GM06990 (cell line): ENCODE measurements around the gene MOB1B.
"Not testable (repeated sequence)": the region's sequence is repeated elsewhere in the genome, so short reads cannot be mapped to it uniquely, and the experiment has no call there.

ENCODE experiments used
- DNase-seq: peaks from one replicate; pipeline ENCODE4 v3.0.0-alpha.2; 2011; ENCODE audit not compliant: insufficient read length; ENCODE audit errors: extremely low read depth
- H3K27me3 ChIP-seq: replicated peaks from 2 replicates; pipeline ENCODE4 v1.6.0; 2011; ENCODE audit warnings: low read length; ENCODE audit not compliant: control insufficient read depth, insufficient read depth
- H3K36me3 ChIP-seq: 2 replicates; pipeline ENCODE4 v1.5.1; 2011; ENCODE audit warnings: low read length; ENCODE audit not compliant: control insufficient read depth, insufficient read depth
- H3K4me3 ChIP-seq: replicated peaks from 2 replicates; pipeline ENCODE4 v1.5.1; 2011; ENCODE audit warnings: low read depth, mild to moderate bottlenecking, control low read depth, low read length
- TF ChIP-seq, protein P1 (sequence below): IDR thresholded peaks from 2 replicates; pipeline ENCODE4 v1.5.1; 2011; ENCODE audit warnings: low read length, control low read depth, mild to moderate bottlenecking, inconsistent platforms; ENCODE audit not compliant: insufficient read depth, poor library complexity, severe bottlenecking

The MOB1B gene

DNA sequence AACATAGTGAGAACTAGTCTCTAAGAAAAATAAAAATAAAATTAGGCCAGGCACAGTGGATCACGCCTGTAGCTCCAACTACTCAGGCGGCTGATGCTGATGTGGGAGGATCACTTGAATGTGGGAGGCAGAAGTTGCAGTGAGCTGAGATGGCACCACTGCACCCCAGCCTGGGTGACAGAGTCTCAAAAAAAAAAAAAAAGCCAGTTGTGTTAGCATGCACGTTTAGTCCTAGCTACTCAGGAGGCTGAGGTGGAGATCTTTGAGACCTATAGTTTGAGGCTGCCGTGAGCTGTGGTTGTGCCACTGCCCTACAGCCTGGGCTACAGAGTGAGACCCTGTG lies 93.8 kb downstream of the MOB1B start:
- Histone ChIP-seq H3K36me3 (no peaks in the 10 kb centered on the region), H3K4me3 (peak overlapping the region; percentile 72), H3K27me3 (no peaks in the 10 kb centered on the region)
- TF ChIP-seq, protein P1, sequence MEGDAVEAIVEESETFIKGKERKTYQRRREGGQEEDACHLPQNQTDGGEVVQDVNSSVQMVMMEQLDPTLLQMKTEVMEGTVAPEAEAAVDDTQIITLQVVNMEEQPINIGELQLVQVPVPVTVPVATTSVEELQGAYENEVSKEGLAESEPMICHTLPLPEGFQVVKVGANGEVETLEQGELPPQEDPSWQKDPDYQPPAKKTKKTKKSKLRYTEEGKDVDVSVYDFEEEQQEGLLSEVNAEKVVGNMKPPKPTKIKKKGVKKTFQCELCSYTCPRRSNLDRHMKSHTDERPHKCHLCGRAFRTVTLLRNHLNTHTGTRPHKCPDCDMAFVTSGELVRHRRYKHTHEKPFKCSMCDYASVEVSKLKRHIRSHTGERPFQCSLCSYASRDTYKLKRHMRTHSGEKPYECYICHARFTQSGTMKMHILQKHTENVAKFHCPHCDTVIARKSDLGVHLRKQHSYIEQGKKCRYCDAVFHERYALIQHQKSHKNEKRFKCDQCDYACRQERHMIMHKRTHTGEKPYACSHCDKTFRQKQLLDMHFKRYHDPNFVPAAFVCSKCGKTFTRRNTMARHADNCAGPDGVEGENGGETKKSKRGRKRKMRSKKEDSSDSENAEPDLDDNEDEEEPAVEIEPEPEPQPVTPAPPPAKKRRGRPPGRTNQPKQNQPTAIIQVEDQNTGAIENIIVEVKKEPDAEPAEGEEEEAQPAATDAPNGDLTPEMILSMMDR, result no peak
- no peak for DNase-seq

DNA sequence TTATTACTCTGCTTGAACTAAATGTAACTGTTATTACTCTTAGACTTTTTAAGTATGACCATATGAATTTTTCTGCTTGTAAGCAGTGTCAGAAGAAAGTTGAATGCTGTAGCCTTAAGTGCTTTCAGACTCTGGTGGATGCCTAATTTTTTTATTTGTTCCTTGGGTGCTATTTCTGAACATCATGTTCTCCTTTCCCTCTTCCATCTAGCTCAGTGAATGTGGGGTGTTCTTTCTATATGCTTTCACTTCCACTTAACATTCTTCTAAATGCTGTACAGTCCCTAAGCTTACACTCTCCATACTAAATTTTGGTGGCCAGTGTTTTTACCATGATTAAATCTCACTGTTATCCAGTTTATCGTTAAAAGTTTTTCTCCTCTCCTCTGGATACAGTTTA lies 94.9 kb downstream of the MOB1B start:
- H3K27me3 ChIP-seq, result no peaks in the 10 kb centered on the region
- H3K36me3 ChIP-seq, result no peaks in the 10 kb centered on the region
- no peak for DNase-seq
- TF ChIP-seq, protein P1, result no peak
- H3K4me3 ChIP-seq, result no peak overlapping the region

DNA sequence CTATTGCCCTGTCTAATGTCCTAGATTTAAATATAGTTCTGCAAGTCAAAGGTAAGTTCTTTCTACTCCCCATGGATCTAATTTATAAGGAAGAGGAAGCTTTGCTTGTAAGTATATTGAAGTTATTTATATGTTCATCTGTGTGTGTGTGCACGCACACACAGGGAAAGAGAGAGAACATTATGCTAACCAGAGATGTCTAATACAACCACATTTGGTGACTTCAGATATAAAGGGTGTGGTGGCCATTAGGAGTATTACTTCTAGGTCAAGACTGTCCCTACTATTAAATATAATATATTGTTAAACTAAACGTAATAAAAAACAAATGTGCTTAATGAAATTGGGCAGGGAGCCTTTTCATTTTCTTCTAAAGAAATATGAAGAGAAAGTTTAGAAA lies 95.4 kb downstream of the MOB1B start:
- Histone ChIP-seq H3K27me3 (no peaks in the 10 kb centered on the region), H3K4me3 (no peak overlapping the region), H3K36me3 (no peaks in the 10 kb centered on the region)
- no peak for DNase-seq
- TF ChIP-seq, protein P1, result no peak

DNA sequence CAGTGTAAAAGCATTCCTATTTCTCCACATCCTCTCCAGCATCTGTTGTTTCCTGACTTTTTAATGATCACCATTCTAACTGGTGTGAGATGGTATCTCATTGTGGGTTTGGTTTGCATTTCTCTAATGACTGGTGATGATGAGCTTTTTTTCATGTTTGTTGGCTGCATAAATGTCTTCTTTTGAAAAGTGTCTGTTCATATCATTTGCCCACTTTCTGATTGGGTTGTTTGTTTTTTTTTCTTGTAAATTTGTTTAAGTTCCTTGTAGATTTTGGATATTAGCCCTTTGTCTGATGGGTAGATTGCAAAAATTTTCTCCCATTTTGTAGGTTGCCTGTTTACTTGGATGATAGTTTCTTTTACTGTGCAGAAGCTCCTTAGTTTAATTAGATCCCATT lies 97.5 kb downstream of the MOB1B start:
- not testable (repeated sequence) for DNase-seq, H3K27me3 ChIP-seq, H3K36me3 ChIP-seq, H3K4me3 ChIP-seq

DNA sequence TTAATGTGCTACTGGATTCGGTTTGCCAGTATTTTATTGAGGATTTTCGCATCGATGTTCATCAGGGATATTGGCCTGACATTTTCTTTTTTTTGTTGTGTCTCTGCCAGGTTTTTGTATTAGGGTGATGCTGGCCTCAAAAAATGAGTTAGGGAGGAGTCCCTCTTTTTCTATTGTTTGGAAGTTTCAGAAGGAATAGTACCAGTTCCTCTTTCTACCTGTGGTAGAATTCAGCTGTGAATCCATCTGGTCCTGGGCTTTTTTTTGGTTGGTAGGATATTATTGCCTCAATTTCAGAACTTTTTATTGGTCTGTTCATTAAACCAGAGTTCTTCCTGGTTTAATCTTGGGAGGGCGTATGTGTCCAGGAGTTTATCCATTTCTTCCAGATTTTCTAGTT lies 99.2 kb downstream of the MOB1B start:
- DNase-seq, H3K27me3 ChIP-seq, H3K36me3 ChIP-seq, H3K4me3 ChIP-seq: not testable (repeated sequence)

DNA sequence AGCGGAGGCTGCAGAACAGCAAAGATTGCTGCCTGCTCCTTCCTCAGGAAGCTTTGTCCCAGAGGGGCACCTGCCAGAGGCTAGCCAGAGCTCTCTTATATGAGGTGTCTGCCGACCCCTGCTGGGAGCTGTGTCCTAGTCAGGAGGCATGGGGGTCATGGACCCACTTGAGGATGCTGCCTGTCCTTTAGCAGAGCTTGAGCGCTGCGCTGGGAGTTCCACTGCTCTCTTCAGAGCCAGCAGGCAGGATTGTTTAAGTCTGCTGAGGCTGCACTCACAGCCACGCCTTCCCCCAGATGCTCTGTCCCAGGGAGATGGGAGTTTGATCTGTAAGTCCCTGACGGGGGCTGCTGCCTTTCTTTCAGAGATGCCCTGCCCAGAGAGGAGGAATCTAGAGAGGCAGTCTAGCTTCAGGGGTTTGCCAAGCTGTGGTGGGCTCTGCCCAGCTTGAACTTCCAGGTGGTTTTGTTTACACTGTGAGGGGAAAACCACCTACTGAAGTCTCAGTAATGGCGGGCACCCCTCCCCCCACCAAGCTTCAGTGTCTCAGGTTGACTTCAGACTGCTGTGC lies 102.2 kb downstream of the MOB1B start:
- Histone ChIP-seq H3K27me3 (no peaks in the 10 kb centered on the region), H3K4me3 (0 out of 2 replicates have a peak overlapping the region, but pooled peaks have one; percentile 7)
- DNase-seq, result peak; percentile 33

DNA sequence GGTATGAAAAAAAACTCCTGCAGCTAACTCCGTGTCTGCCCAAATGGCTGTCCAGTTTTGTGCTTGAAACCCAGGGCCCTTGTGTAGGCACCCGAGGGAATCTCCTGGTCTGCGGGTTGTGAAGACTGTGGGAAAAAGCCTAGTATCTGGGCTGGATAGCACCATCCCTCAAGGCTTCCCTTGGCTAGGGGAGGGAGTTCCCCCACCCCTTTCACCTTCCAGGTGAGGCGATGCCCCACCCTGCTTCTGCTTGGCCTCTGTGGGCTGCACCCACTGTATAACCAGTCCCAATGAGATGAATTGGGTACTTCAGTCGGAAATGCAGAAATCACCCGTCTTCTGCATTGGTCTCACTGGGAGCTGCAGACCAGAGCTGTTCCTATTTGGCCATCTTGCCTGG lies 102.9 kb downstream of the MOB1B start:
- DNase-seq, H3K4me3 ChIP-seq, H3K27me3 ChIP-seq, H3K36me3 ChIP-seq: not testable (repeated sequence)

More for the DNA sequence above, 102.2 kb downstream of the MOB1B start:
- TF ChIP-seq, protein P1, result no peak
- H3K36me3 ChIP-seq, result no peaks in the 10 kb centered on the region
